ENCODE data around the gene GPHA2. TPM values are rescaled to one million over a fixed set of nuclear protein-coding genes. Genes with fewer than 3 reads are reported as not detected.
A peak's percentile ranks its signal among the peaks of the same experiment; 100 is the strongest.

The GPHA2 gene
- total and polyA plus RNA-seq, 9 donors = 0.45 to 1.6 (median 0.72) TPM; not detected in 2

GRCh38 chr11:64925536-64926436, 9.9 kb downstream of the GPHA2 start:
- intact Hi-C loops (cut with DNase I) = no loop called here
- peak in 3 of 5 donors; percentile 52 to 55 (median 53) for DNase-seq
- no peaks in the 10 kb centered on the region for H3K27me3 ChIP-seq
- WGBS, 3 donors = 52 to 57% (median 52%) methylated on average over 23 to 24 of the region's 24 CpGs
- H3K4me1 ChIP-seq (ENCODE audit: insufficient read depth) = no peaks in the 10 kb centered on the region
- H3K36me3 ChIP-seq = no peaks in the 10 kb centered on the region
- H3K4me3 ChIP-seq = peak overlapping the region; percentile 98
- H3K27ac ChIP-seq = no peak overlapping the region
- H3K9me3 ChIP-seq = no peaks in the 10 kb centered on the region
- TF ChIP-seq CTCF (IDR thresholded peaks at IDR 0.05) (no peak), EP300 (IDR thresholded peaks at IDR 0.05) (no peak), POLR2A (IDR thresholded peaks at IDR 0.05) (no peak)

DNA sequence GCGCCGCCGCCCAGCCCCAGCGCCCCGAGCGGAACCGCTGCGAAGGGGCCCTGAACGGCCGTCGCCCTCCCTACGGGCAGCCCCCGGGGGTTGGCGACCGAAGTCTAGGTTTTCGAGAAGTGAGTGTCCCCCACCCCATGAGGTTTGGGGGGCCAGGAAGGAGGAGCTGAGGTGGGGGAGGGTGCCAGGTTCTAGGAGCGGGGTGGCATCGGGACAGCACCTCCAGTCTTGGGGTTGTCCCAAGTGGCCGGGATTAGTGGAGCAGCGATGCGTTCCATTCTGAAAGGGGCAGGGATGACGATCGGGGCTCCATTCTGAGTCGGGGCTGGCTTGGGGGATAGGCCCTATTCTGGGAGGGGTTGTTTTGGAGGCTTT, 10.8 kb downstream of the GPHA2 start:
- peak in 2 of 5 donors; percentile 55 to 62 for DNase-seq
- 0 to 3% (median 0%) methylated on average over 15 to 24 of the region's 24 CpGs for WGBS, 3 donors
- Histone ChIP-seq H3K4me3 (peak overlapping the region; percentile 98), H3K36me3 (no peaks in the 10 kb centered on the region), H3K4me1 (ENCODE audit: insufficient read depth) (no peaks in the 10 kb centered on the region), H3K27ac (peak overlapping the region in 1 of 2 donors; percentile 11), H3K27me3 (no peaks in the 10 kb centered on the region), H3K9me3 (no peaks in the 10 kb centered on the region)
- TF ChIP-seq CTCF (IDR thresholded peaks at IDR 0.05) (no peak), POLR2A (IDR thresholded peaks at IDR 0.05) (no peak), EP300 (IDR thresholded peaks at IDR 0.05) (no peak)
- intact Hi-C loops (cut with DNase I) = loop anchor here in 1 of 4 donors (1.0 kb wide), 1 partner anchor 88 kb away; no protein-coding TSS in a partner anchor

GRCh38 chr11:64923944-64924909, 11.5 kb downstream of the GPHA2 start, which contains the start of gene PPP2R5B:
Gene PPP2R5B, plus strand, starts transcription at chr11:64924689. Its CDS starts 1,046 bp downstream, at chr11:64925735.
- Histone ChIP-seq H3K4me1 (ENCODE audit: insufficient read depth) (no peaks in the 10 kb centered on the region), H3K27me3 (no peaks in the 10 kb centered on the region), H3K27ac (peak within 1 kb of the TSS; percentile 63 to 89), H3K9me3 (no peaks in the 10 kb centered on the region), H3K4me3 (peak within 1 kb of the TSS; percentile 98), H3K36me3 (no peaks in the 10 kb centered on the region)
- intact Hi-C loops (cut with DNase I) = loop anchor here in 1 of 4 donors (1.0 kb wide), 1 partner anchor 89 kb away; no protein-coding TSS in a partner anchor
- TF ChIP-seq EP300 (IDR thresholded peaks at IDR 0.05) (peak; percentile 18), POLR2A (IDR thresholded peaks at IDR 0.05) (peak; percentile 81), CTCF (IDR thresholded peaks at IDR 0.05) (peak in 1 of 3 donors; percentile 11)
- WGBS, 3 donors = 0 to 1% (median 1%) methylated on average over 38 to 47 of the region's 47 CpGs
- DNase-seq = peak; percentile 89 to 95 (median 92)

DNA sequence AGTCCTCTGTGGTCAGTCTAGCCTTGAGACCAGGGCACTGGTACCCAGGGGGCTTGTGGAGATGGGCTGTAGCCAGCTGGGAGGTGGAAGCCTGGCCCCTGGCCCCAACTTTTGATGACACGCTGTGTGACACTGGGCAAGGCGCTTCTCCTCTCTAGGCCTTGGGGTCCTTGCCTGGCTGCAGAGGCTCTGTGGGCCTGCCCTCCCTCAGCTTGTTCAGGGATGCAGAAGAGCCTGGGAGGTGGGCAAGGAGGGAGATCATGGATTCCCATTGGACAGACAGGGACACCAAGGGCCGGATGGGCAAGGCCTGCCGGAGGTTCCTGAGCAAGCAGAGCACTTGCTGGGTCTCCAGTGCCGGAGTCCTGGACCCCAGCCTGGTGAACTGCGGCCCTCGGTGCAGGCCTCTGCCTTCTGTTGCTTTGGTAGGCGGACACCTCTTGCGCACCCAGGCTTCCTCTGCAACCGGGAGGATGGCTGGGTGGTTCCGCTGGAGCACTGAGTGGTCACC, 12.5 kb downstream of the GPHA2 start:
- H3K27me3 ChIP-seq = no peaks in the 10 kb centered on the region
- H3K4me3 ChIP-seq = no peak overlapping the region
- intact Hi-C loops (cut with DNase I) = no loop called here
- TF ChIP-seq EP300 (IDR thresholded peaks at IDR 0.05) (no peak), CTCF (IDR thresholded peaks at IDR 0.05) (no peak), POLR2A (IDR thresholded peaks at IDR 0.05) (no peak)
- H3K27ac ChIP-seq = no peak overlapping the region
- no peaks in the 10 kb centered on the region for H3K4me1 ChIP-seq (ENCODE audit: insufficient read depth)
- no peaks in the 10 kb centered on the region for H3K36me3 ChIP-seq
- WGBS, 3 donors = 87 to 92% (median 88%) methylated on average over 9 to 11 of the region's 11 CpGs
- peak in 3 of 5 donors; percentile 40 to 52 (median 48) for DNase-seq
- H3K9me3 ChIP-seq = no peaks in the 10 kb centered on the region

All from ovary (tissue), 9 donors.